HepG2 (cell line): ENCODE measurements around the gene SYTL3. TPM values are rescaled to one million over a fixed set of nuclear protein-coding genes. Genes with fewer than 3 reads are reported as not detected.
"Not testable (repeated sequence)": the region's sequence is repeated elsewhere in the genome, so short reads cannot be mapped to it uniquely, and the experiment has no call there.

ENCODE experiments used
- ATAC-seq: fragments of 200-7000 bp; cut with Tn5 transposase; 3 replicates; pipeline ENCODE4 v1.9.1; 2020; ENCODE audit warnings: mild to moderate bottlenecking, moderate library complexity
- BruUV-seq: library from RNA; stranded (reverse); fragments of 400-500 nt; replicated peaks from 2 replicates; lab custom pipeline; 2021; lab: Mats Ljungman, UMichigan
- CTCF ChIA-PET: fragments of 300-600 bp; formaldehyde crosslinking; extraction: SDS; loops from one replicate; lab custom pipeline; 2021; ENCODE audit warnings: low total read pairs, inconsistent platforms, low intra/inter-chr PET ratio; lab: Yijun Ruan, JAX
- POLR2A ChIA-PET: fragments of 350-600 bp; sonication (Branson Sonifier 250); formaldehyde crosslinking; loops from one replicate; lab custom pipeline; 2020; ENCODE audit warnings: antibody characterized with exemption, inconsistent platforms; lab: Yijun Ruan, JAX
- DNase-seq: peaks from one replicate; pipeline ENCODE4 v3.0.0-alpha.2; 2015; ENCODE audit warnings: low spot score
- FAIRE-seq: peaks from 3 replicates; lab custom pipeline; 2011; peaks lifted over from hg19 to GRCh38; lab: Jason Lieb, UNC
- H2AFZ ChIP-seq: one replicate; pipeline ENCODE4 v1.6.1; 2011; ENCODE audit warnings: low read length, inconsistent platforms
- H3K27ac ChIP-seq: fragments of 300-600 bp; 3 replicates; pipeline ENCODE4 v1.8.0; 2011; ENCODE audit warnings: mixed run types, mild to moderate bottlenecking, mixed read lengths, low read length, inconsistent platforms; ENCODE audit not compliant: insufficient read depth; ENCODE audit errors: extremely low read length
- H3K27me3 ChIP-seq, 2 experiments: fragments of 200-600 bp in 1 of 2; 2 replicates in 1 of 2; 3 replicates in 1 of 2; pipeline versions ENCODE4 v1.6.0 to v1.8.0; 2011; ENCODE audit warnings: low read length in 2 of 2, mild to moderate bottlenecking in 2 of 2, moderate library complexity in 2 of 2, inconsistent platforms in 1 of 2; ENCODE audit not compliant: insufficient read depth in 2 of 2, control insufficient read depth in 1 of 2
- H3K36me3 ChIP-seq, 2 experiments: fragments of 200-600 bp in 1 of 2; replicated peaks in 1 of 2; 2 replicates in 1 of 2; 3 replicates in 1 of 2; pipeline versions ENCODE4 v1.5.1 to v1.8.0; 2011; ENCODE audit warnings: low read length in 2 of 2, inconsistent platforms in 1 of 2; ENCODE audit not compliant: insufficient read depth in 2 of 2, control insufficient read depth in 1 of 2
- H3K4me1 ChIP-seq: 2 replicates; pipeline ENCODE4 v1.5.1; 2012; ENCODE audit warnings: low read length, inconsistent platforms; ENCODE audit not compliant: insufficient read depth
- H3K4me2 ChIP-seq: 2 replicates; pipeline ENCODE4 v1.6.0; 2011; ENCODE audit warnings: low read depth, low read length, inconsistent platforms
- H3K4me3 ChIP-seq, 3 experiments: fragments of 200-600 bp in 1 of 3; sonication (generic), shearing (Covaris generic) in 1 of 3; replicated peaks in 1 of 3; 2 replicates each; pipeline ENCODE4 v1.5.1; 2011 to 2016; ENCODE audit warnings: low read length in 3 of 3, inconsistent platforms in 2 of 3, low read depth in 2 of 3, mild to moderate bottlenecking in 2 of 3, control low read depth in 1 of 3, mixed read lengths in 1 of 3; ENCODE audit not compliant: insufficient read depth in 1 of 3
- H3K79me2 ChIP-seq: one replicate; pipeline ENCODE4 v1.6.1; 2011; ENCODE audit warnings: low read length, inconsistent platforms; ENCODE audit not compliant: insufficient read depth
- H3K9ac ChIP-seq: 2 replicates; pipeline ENCODE4 v1.6.0; 2011; ENCODE audit warnings: mild to moderate bottlenecking, low read depth, low read length, inconsistent platforms; ENCODE audit not compliant: insufficient read depth
- H3K9me3 ChIP-seq: 2 replicates; pipeline ENCODE4 v1.5.1; 2012; ENCODE audit warnings: mild to moderate bottlenecking, low read length
- H4K20me1 ChIP-seq: 2 replicates; pipeline ENCODE4 v1.6.0; 2011; ENCODE audit warnings: inconsistent platforms, mild to moderate bottlenecking, low read length, moderate library complexity; ENCODE audit not compliant: insufficient read depth
- FOXK2 ChIP-seq: fragments of 450-650 bp; IDR thresholded peaks from 2 replicates; pipeline ENCODE4 v1.6.1; 2016
- IKZF4 ChIP-seq: sonication (generic); formaldehyde crosslinking; IDR thresholded peaks from 2 replicates; pipeline ENCODE4 v1.5.1; 2020; ENCODE audit warnings: borderline replicate concordance, mild to moderate bottlenecking, low read depth, missing genetic modification reagents; ENCODE audit errors: not compliant biosample characterization
- ZMYM3 ChIP-seq: sonication (generic); formaldehyde crosslinking; IDR thresholded peaks from 2 replicates; pipeline ENCODE4 v1.5.1; 2020; ENCODE audit warnings: mild to moderate bottlenecking, missing genetic modification reagents
- ZNF260 ChIP-seq: sonication (generic); formaldehyde crosslinking; IDR thresholded peaks from 2 replicates; pipeline ENCODE4 v1.4.0; 2020; ENCODE audit warnings: missing genetic modification reagents, low read depth, mild to moderate bottlenecking, borderline replicate concordance
- whole genome bisulfite sequencing: methylation state at CpG from one replicate; pipeline ENCODE4 v1.1.6; 2017; ENCODE audit warnings: low lambda C conversion rate; 5-methylcytosine and 5-hydroxymethylcytosine counted together
- in situ Hi-C: cut with HindIII; loops from 2 replicates; pipeline ENCODE4 v1.10.0; 2017; ENCODE audit warnings: low pct_unique_long_range_greater_than_20kb; ENCODE audit not compliant: extremely low pct_ligation_motif_present
- intact Hi-C: fragments of 100-400 bp; cut with micrococcal nuclease; formaldehyde crosslinking; loops from one replicate; pipeline ENCODE4 v1.10.0; 2022; ENCODE audit not compliant: unreplicated experiment
- polyA plus RNA-seq, 8 experiments: library from polyadenylated mRNA; depleted of rRNA in 3 of 8; stranded (reverse) in 7 of 8; unstranded in 1 of 8; fragments of >200 nt; fragmentation: Illumina TruSeq in 4 of 8; extraction: Trizol in 4 of 8; gene quantifications; 2 replicates each; pipeline versions ENCODE4 v1.2.1 to v1.2.3, GENCODE V29; 2011 to 2016; ENCODE audit warnings: low read depth in 4 of 8, missing spikeins in 1 of 8, mixed read lengths in 1 of 8; ENCODE audit not compliant: insufficient read depth in 1 of 8
- total RNA-seq, 5 experiments: library from RNA; depleted of rRNA; stranded (reverse); fragments of >200 nt; fragmentation: Illumina TruSeq; extraction: Trizol; gene quantifications; 2 replicates each; pipeline ENCODE4 v1.2.3, GENCODE V29; 2016; ENCODE audit warnings: low read depth in 1 of 5
- TF ChIP-seq, protein P1 (sequence below): IDR thresholded peaks from 2 replicates; pipeline ENCODE4 v1.6.1; 2016; ENCODE audit warnings: missing biosample characterization, missing genetic modification reagents, low read depth

SYTL3 gene
- total and polyA plus RNA-seq, 2 of the 13 experiments (the other 11 are each of a cell fraction or from before 2014, with no cell fraction given): 0.11 to 0.28 TPM

DNA sequence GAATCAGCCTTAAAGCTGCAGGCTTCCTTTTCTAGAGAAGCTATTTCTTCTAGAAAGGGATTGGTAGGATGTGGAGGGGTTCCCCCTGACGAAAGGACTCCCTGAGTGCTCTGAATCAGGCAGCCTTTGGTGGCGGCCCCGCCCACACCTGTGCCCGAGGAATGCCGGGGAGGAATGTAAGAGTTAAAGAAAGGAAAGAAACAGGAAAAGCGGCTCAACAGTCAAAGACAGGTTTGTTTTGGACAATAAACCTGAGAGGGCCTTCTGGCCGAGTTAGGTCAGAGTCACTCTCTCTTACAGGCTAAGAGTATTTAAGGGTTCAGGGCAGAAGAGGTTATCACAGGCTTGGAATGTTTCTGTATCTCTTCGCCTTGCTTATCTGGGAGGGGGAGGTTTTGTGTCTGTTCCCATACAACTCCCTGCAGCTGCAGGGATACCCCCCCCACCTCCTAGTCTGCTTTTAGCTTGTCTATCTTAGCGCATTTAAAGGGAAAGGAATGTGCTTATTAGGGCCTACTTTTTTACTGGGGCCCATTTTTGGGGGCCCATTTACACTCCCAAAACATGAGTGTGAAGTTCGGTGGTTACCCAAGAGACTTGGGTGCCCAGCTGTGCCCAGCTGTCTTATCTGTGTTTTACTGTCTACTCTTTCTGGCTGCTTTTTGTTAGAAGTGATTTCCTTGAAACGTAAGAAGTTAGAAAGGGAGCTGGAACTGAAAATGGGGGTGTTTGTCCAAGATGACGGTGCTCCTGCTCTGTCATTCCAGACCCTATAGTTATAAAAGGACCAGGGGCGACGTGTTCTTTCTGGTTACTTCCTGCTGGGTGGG lies 38.1 kb upstream of the SYTL3 start:
- Histone ChIP-seq H3K4me2 (no peak overlapping the region), H3K4me3 (no peak overlapping the region), H3K79me2 (no peaks in the 10 kb centered on the region), H4K20me1 (peaks cover 15% of the 10 kb centered on the region; the same call in 1 of the 2 replicates), H3K9ac (no peak overlapping the region), H3K4me1 (no peaks in the 10 kb centered on the region), H3K27me3 (no peaks in the 10 kb centered on the region), H3K9me3 (no peaks in the 10 kb centered on the region), H3K36me3 (peaks cover 57 to 83% of the 10 kb centered on the region in 2 experiments), H2AFZ (no peak overlapping the region), H3K27ac (no peak overlapping the region)
- in situ Hi-C loops: no loop called here
- no peak for TF ChIP-seq IKZF4 (CRISPR knock-in tag)
- TF ChIP-seq, protein P1, sequence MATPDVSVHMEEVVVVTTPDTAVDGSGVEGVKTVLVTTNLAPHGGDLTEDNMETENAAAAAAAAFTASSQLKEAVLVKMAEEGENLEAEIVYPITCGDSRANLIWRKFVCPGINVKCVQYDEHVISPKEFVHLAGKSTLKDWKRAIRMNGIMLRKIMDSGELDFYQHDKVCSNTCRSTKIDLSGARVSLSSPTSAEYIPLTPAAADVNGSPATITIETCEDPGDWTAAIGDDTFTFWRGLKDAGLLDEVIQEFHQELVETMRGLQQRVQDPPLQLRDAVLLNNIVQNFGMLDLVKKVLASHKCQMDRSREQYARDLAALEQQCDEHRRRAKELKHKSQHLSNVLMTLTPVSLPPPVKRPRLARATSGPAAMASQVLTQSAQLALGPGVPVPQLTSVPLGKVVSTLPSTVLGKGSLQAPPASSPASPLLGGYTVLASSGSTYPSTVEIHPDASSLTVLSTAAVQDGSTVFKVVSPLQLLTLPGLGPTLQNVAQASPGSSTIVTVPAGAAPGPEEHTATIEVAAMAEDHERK: no peak
- FAIRE-seq (no peak), DNase-seq (no peak), ATAC-seq (no peak)
- WGBS: 97% methylated on average over 14 of the region's 14 CpGs
- ChIA-PET POLR2A (no interaction called here), CTCF (no interaction called here)
- intact Hi-C loops: no loop called here
- no TSS peak for BruUV-seq

DNA sequence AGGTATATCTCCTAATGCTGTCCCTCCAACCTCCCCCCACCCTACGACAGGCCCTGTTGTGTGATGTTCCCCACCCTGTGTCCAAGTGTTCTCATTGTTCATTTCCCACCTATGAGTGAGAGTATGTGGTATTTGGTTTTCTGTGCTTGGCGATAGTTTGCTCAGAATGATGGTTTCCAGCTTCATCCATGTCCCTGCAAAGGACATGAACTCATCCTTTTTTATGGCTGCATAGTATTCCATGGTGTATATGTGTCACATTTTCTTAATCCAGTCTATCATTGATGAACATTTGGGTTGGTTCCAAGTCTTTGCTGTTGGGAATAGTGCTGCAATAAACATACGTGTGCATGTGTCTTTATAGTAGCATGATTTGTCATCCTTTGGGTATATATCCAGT lies 35.2 kb upstream of the SYTL3 start:
- DNase-seq, H3K27ac ChIP-seq, H3K4me2 ChIP-seq, H3K9ac ChIP-seq, CTCF ChIA-PET, POLR2A ChIA-PET, H3K9me3 ChIP-seq, H3K4me3 ChIP-seq, H4K20me1 ChIP-seq, intact Hi-C loops, ATAC-seq, H2AFZ ChIP-seq, H3K79me2 ChIP-seq, in situ Hi-C loops, H3K27me3 ChIP-seq, BruUV-seq, FAIRE-seq, H3K4me1 ChIP-seq: not testable (repeated sequence)
- TF ChIP-seq ZMYM3 (peak; percentile 23; the same call in 1 of the 2 replicates), ZNF260 (CRISPR knock-in tag) (0 out of 2 replicates have a peak, but pooled peaks have one; percentile 66), FOXK2 (0 out of 2 replicates have a peak, but pooled peaks have one; percentile 24)
- WGBS: 98% methylated on average over 3 of the region's 3 CpGs
- peaks cover 37 to 63% of the 10 kb centered on the region in 2 experiments for H3K36me3 ChIP-seq

DNA sequence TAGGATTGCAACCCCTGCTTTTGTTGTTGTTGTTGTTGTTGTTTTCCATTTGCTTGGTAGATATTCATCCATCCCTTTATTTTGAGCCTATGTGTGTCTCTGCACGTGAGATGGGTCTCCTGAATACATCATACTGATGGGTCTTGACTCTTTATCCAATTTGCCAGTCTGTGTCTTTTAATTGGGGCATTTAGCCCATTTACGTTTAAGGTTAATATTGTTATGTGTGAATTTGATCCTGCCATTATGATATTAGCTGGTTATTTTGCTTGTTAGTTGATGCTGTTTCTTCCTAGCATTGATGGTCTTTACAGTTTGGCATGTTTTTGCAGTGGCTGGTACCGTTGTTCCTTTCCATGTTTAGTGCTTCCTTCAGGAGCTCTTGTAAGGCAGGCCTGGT lies 31.6 kb upstream of the SYTL3 start:
- POLR2A ChIA-PET, H3K9ac ChIP-seq, BruUV-seq, H4K20me1 ChIP-seq, H3K27me3 ChIP-seq, H3K27ac ChIP-seq, H3K9me3 ChIP-seq, ATAC-seq, CTCF ChIA-PET, H3K4me1 ChIP-seq, intact Hi-C loops, DNase-seq, H3K4me3 ChIP-seq, FAIRE-seq, H3K79me2 ChIP-seq, in situ Hi-C loops, H2AFZ ChIP-seq, H3K4me2 ChIP-seq: not testable (repeated sequence)
- H3K36me3 ChIP-seq: peaks cover 38 to 62% of the 10 kb centered on the region in 2 experiments
- WGBS: 98% methylated on average over 3 of the region's 3 CpGs
